NCI-H1092 (cell line): ENCODE measurements around the gene AAR2.

ENCODE experiments used
- DNase-seq: peaks from one replicate; lab custom pipeline; 2025; lab: John Stamatoyannopoulos, UW

The AAR2 gene

GRCh38 chr20:36235892-36236785 lies at the start of gene AAR2:
Gene AAR2, plus strand, starts transcription at chr20:36236478. Its CDS starts 3,391 bp downstream, at chr20:36239869.
- DNase-seq, result peak; percentile 61

GRCh38 chr20:36193977-36194712 lies 42.1 kb upstream of the AAR2 start:
- no peak for DNase-seq

- no peak for DNase-seq
Observed at GRCh38 chr20:36196676-36197075, 39.6 kb upstream of the AAR2 start.

GRCh38 chr20:36197271-36197670 lies 39.0 kb upstream of the AAR2 start:
- no peak for DNase-seq

- DNase-seq, result peak; percentile 37
Observed at GRCh38 chr20:36199345-36200257, 36.7 kb upstream of the AAR2 start.

- no peak for DNase-seq
Observed at GRCh38 chr20:36200451-36200850, 35.8 kb upstream of the AAR2 start.

- no peak for DNase-seq
Observed at GRCh38 chr20:36201198-36201597, 35.1 kb upstream of the AAR2 start.

GRCh38 chr20:36202891-36203338 lies 33.4 kb upstream of the AAR2 start:
- peak; percentile 21 for DNase-seq

GRCh38 chr20:36203861-36204260 lies 32.4 kb upstream of the AAR2 start:
- DNase-seq, result no peak

GRCh38 chr20:36205026-36205425 lies 31.3 kb upstream of the AAR2 start:
- DNase-seq, result no peak

- DNase-seq, result no peak
Observed at GRCh38 chr20:36206068-36206467, 30.2 kb upstream of the AAR2 start.

GRCh38 chr20:36206641-36207040 lies 29.6 kb upstream of the AAR2 start:
- no peak for DNase-seq

GRCh38 chr20:36207602-36208001 lies 28.7 kb upstream of the AAR2 start:
- no peak for DNase-seq

GRCh38 chr20:36208257-36208656 lies 28.0 kb upstream of the AAR2 start:
- no peak for DNase-seq

GRCh38 chr20:36210436-36211021 lies 25.7 kb upstream of the AAR2 start:
- DNase-seq, result no peak

- DNase-seq, result no peak
Observed at GRCh38 chr20:36213362-36213761, 22.9 kb upstream of the AAR2 start.

- DNase-seq, result no peak
Observed at GRCh38 chr20:36214684-36215256, 21.5 kb upstream of the AAR2 start.

- DNase-seq, result no peak
Observed at GRCh38 chr20:36215778-36216177, 20.5 kb upstream of the AAR2 start.

GRCh38 chr20:36216314-36217025 lies 19.8 kb upstream of the AAR2 start:
- DNase-seq, result no peak

GRCh38 chr20:36217226-36217625 lies 19.1 kb upstream of the AAR2 start:
- no peak for DNase-seq
